Suppressor macrophage treated with lipopolysaccharide for 4 hours (primary cell): ENCODE data around the gene AQP11.
A peak's percentile ranks its signal among the peaks of the same experiment; 100 is the strongest.
"Not testable (repeated sequence)": the region's sequence is repeated elsewhere in the genome, so short reads cannot be mapped to it uniquely, and the experiment has no call there.

ENCODE experiments used
- DNase-seq: peaks from one replicate; pipeline ENCODE4 v3.0.0-alpha.2; 2020

AQP11 gene

DNA sequence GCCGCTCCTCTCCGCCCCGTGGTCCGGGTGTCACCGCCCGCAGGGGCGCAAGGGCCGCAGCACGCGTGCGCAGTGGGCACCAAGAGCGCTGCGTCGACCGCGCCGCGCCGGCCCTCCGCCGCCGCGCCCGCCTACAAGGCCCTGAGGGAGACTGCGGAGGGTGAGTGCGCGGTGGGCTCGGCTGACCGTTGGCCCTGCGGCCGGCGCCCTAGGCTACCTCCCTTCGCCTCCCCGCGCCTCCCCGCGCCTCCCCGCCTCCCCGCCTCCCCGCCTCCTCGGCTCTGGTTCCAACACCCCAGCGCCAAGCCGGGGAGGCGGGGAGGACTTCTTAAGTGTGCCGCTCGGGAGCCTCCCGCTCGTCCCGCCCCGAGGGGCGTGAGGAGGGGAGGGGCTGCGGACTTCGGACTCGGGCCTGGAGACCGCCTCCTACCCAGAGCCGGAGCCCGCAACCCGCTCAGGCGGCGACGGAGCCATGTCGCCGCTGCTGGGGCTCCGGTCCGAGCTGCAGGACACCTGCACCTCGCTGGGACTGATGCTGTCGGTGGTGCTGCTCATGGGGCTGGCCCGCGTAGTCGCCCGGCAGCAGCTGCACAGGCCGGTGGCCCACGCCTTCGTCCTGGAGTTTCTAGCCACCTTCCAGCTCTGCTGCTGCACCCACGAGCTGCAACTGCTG lies at the start of gene AQP11:
TSS of gene AQP11 (plus strand) at position 433 of the 673 bp plus-strand sequence. CDS start at position 473, 40 bp downstream.
- DNase-seq: peak; percentile 91

DNA sequence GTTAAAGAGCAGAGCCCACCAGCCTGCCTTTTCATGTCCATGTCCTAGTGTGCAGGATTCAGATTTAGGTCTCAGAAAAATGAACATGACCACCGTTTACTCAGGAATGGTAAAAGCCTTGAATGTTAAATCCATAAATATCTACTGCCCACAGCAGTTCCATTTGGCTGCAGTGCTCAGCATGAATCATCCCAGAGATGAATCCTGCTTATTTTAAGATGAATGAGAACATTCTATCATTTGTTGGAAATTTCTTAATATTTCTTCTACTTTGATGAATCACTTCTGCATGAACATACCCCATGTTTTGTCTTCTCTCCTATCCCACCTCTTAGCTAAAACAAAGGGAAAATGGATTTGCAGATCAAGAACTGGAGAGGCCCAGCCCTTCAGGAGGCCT lies 47.5 kb upstream of the AQP11 start:
- no peak for DNase-seq

DNA sequence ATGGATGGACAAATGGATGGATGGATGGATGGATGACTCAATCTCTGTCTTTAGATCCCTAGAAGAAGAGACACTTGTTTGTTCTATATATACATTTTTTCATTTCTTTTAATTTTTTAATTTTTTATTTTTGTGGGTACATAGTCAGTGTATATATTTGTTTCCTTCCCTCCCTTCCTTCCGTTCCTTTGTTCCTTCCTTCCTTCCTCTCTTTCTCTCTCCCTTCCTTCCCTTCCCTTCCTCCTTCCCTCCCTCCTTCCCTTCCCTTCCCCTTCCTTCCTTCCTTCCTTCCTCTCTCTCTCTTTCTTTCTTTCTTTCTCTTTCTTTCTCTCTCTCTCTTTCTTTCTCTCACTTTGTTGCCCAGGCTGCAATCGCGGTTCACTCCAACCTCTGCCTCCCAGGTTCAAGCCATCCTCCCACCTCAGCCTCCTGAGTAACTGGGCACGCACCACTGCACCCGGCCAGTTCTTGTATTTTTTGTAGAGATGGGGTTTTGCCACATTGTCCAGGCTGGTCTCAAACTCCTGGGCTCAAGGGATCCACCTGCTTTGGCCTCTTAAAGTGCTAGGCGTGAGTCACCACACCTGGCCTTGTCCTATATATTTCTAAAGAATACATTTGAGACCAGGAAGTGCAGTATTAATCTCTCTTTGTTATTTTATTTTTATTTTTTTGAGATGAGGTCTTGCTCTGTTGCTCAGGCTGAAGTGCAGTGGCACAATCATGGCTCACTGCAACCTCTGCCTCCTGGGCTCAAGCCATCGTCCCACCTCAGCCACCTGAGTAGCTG lies 42.5 kb upstream of the AQP11 start:
- DNase-seq: no peak

GRCh38 chr11:77547863-77548551 lies 41.7 kb upstream of the AQP11 start:
- peak; percentile 77 for DNase-seq

DNA sequence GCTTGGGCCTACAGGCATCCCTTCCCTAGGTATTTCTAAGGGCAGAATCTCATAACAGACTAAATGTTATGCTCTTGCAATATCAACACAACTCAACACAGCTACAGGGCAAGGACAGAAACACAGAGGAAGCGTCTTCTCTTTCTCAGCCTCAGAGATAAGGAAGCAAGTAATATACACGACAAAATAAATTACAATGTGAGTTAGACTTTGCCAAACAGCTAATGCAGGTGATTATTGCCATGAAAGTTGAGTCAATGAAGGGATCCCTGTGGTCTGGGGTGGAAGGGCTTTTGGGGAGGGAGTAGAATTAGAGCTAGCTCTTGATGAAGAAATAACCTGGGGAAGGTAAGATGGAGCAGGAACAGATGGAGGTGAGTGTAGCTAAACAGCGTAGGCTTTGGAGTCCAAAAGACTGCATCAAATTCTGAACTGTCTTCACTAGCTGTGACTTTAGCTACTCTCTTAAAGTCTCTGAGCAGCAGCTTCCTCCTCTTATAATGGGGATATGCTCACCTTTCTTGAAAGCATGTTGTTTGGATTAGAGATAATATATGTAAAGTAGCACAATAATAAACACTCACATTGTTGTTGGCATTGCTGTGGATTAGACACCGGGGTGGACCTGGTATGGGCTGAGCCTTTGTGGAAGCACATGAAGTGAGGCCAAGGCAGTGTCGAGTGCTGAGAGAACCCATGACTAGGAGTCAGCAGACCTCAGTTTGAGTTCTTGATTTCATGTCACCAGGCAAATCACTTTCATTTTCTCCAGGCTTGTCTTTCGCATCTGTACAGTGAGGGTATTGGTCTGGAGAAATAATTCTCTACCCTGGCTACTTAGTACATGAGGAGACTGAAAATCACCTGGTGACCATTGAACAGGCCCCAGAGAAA lies 41.0 kb upstream of the AQP11 start:
- DNase-seq: peak; percentile 68

DNA sequence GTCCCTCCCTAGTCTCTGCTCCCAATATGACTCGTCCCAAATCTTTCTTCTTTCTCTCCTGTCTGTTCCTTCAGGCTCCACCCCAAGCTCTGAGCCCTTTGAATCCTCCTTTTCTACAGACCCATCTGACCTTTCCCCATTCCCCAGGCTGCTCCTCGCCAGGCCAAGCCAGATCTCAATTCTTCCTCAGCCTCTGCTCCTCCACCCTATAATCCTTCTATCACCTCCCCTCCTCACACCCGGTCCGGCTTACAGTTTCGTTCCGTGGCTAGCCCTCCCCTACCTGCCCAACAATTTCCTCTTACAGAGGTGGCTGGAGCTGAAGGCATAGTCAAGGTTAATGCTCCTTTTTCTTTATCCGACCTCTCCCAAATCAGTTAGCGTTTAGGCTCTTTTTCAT lies 38.3 kb upstream of the AQP11 start:
- DNase-seq: not testable (repeated sequence)

DNA sequence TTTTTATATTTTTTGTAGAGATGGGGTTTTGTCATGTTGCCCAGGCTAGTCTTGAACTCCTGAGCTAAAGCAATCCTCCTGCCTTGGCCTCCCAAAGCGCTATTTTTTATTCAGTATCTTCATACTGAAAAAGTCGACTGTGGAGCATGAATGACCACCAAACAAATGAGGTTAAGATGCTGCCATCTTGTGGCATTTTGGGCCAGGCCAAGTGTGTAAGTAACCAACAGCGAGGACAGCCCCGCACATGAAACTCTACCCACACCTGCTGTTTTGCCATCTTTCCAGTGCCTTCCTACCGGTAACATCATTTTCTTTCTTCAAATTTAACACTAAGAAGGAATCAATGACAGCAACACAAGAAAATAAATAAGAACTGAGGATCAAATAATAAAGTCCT lies 32.2 kb upstream of the AQP11 start:
- peak; percentile 15 for DNase-seq

DNA sequence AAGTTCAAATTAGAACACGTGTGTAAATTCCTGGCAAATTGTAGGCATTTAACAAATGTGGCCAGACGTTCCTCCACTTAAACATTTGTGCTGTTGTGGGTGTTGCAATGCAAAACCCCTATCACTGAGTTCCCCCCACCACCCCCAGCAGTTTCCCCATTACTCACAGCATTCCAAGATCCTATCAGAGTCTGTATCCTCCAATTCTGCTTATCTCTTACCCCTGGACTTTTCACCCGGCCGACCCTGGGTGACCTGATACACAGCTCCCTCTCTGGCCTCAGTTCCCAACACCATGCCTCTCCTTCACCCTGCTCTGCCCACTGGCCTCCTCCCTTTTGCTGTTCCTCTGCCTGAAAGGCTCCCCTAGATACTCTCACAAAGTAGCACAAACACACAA lies 31.4 kb upstream of the AQP11 start:
- DNase-seq: no peak

GRCh38 chr11:77559686-77560401 lies 29.9 kb upstream of the AQP11 start:
- no peak for DNase-seq

DNA sequence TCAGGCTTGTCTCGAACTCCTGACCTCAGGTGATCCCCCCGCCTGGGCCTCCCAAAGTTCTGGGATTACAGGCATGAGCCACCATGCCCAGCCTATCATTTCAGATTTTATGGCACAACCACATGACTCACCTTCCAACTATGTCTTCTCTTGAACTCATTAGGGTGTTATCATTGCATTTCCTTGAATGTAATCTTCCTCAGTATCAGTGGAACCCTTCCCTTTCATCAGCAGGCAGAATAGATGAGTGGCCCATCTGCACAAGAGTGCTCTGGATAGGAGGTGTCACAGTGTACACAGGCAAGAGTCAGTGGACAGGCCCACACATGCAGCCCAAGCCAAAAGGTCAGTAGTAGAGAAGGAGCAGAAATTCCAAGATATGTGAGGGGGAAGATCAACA lies 29.1 kb upstream of the AQP11 start:
- no peak for DNase-seq

DNA sequence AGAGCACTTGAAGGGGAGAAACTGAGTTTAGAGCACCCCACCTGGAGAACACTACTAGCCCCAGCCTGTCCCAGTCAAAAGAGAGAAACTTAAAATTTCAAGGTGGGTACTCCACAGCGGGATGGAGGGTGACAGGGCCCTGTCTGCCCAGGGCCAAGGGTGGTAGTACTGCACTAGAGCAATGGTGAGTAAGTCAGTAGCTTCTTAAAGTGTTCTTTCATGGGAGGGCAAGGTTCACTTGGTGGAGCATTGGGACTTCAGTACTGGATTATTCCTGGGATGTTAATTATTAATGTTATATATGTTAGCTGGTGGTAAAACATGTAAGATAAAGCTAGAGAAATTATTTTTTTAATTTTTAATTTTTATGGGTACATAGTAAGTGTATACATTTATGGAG lies 28.5 kb upstream of the AQP11 start:
- DNase-seq: no peak

DNA sequence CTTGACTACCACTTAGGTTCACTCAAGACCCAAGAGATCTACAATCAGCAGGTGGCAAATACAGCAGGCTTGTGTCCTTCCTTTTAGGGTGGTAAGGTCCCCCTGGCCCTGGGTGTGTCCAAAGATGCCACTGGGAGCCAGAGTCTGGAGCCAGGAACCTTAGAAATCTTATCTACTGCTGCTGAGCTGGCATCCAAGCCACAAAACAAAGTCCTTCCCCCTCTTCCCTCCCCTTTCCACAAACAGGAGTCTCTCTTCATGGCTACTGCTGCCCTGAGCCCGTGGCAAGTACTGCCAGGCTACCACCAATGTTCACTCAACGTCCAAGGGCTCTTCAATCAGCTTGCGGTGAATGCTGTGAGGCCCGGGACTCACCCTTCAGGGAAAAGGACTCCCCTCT lies 21.4 kb upstream of the AQP11 start:
- DNase-seq: no peak

DNA sequence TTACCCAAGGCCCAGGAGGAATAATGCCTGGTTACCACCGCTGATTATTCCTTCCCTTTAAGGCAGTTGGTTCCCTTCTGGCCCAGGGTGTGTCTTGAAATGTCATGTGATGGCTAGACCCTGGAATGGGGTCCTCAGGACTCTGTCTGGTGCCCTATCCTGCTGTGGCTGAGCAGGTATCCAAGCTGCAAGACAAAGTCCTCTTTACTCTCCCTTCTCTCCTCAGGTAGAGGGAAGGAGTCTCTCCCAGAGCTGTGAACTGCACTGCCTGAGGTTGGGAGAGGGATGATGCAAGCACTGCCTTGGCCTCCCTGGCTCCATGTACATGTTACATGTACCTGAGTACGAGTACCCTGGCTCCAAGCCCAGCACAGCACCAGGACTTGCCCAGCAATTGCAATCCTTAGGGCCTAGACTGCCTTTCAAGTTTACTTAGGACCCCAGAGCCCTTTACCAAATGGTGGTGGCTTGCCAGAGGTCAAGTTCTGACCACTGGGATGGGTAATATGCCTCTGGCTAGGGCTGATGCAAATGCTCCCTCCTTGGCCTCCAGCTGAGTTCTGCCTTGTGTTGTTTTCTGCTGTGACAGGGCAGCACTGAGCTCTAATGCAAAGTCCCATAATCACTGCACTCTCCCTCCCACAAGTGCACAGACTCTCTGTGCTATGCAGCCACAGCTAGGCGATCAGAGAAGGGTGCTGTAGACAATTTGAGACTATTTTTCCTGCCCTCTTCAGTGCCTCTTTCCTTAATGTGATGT lies 20.7 kb upstream of the AQP11 start:
- DNase-seq: no peak

GRCh38 chr11:77569676-77570070 lies 20.1 kb upstream of the AQP11 start:
- no peak for DNase-seq

DNA sequence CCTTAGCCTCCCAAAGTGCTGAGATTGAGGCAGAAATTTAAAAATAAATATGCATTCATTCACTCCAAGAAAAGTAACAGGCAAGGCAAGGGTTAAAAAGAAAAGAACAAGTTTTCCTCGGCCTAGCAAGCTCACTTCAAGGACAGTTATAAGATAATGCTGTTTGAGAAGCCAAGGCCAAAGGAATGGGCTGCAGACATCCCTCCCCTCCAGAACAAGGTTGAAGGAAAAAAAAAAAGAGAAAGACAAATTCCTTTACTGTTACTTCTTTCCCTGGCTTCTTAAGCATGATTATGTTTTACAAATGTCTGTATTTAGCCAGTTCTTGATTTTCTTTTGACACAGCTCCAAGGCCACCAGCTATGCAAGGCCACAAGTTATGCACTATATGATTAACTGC lies 18.9 kb upstream of the AQP11 start:
- not testable (repeated sequence) for DNase-seq

- not testable (repeated sequence) for DNase-seq
These were observed 14.3 kb upstream of the AQP11 start for GRCh38 chr11:77575428-77575827.

- DNase-seq: no peak
These were observed 8.9 kb upstream of the AQP11 start for GRCh38 chr11:77580712-77581337.

- DNase-seq: no peak
These were observed 602 bp upstream of the AQP11 start for GRCh38 chr11:77589181-77589520.

DNA sequence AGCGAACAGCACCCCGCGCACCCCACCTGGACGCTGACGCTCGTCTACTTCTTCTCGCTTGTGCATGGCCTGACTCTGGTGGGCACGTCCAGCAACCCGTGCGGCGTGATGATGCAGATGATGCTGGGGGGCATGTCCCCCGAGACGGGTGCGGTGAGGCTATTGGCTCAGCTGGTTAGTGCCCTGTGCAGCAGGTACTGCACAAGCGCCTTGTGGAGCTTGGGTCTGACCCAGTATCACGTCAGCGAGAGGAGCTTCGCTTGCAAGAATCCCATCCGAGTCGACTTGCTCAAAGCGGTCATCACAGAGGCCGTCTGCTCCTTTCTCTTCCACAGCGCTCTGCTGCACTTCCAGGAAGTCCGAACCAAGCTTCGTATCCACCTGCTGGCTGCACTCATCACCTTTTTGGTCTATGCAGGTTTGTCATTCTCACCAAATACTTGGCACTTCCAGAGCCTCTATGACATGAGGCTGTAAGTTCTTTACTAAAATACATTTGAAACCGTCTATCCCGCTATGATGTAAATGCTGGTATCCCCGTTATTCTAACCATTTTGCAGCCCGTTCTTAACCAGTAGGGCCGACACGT lies 535 bp downstream of the AQP11 start:
- DNase-seq: peak; percentile 0

DNA sequence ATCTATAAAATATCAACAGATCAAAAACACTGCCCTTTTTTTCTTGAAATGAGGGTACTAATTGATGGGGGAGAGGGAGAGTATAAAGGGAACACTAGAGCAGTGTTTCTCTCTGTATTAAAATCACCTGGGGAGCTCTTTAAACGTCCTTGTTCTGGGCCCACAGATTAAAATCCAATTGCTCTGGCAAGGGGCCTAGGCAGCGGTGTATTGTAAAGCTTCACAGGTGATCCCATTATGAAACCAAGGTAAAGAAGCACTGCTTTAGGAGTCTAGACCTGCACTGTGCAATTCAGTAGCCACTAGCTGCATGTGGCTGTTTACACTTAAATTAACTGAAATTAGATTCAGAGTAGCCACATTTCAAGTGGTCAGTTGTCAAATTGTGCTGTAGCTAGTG lies 3.0 kb downstream of the AQP11 start:
- no peak for DNase-seq

- no peak for DNase-seq
These were observed 4.1 kb downstream of the AQP11 start for GRCh38 chr11:77593883-77594282.
